Endothelial cell of umbilical vein (primary cell): ENCODE data around the gene TRAF7. TPM values are rescaled to one million over a fixed set of nuclear protein-coding genes. Genes with fewer than 3 reads are reported as not detected.

Experiments used
- BruUV-seq: library from RNA; stranded (reverse); fragments of 400-500 nt; replicated peaks from 2 replicates; lab custom pipeline; 2021; lab: Mats Ljungman, UMichigan
- CTCF ChIA-PET: fragments of 300-600, 350-600 bp; sonication (Branson Sonifier 250); formaldehyde crosslinking; loops from one replicate; lab custom pipeline; 2021; ENCODE audit warnings: antibody characterized with exemption, inconsistent platforms; lab: Charles Lee
- POLR2A ChIA-PET: fragments of 300-600, 350-600 bp; sonication (Branson Sonifier 250); formaldehyde crosslinking; loops from one replicate; lab custom pipeline; 2021; ENCODE audit warnings: antibody characterized with exemption, inconsistent platforms; lab: Charles Lee
- DNase-seq: peaks from one replicate; pipeline ENCODE4 v3.0.0-alpha.2; 2011; ENCODE audit warnings: low read depth, low spot score
- FAIRE-seq: peaks from 2 replicates; lab custom pipeline; 2011; peaks lifted over from hg19 to GRCh38; lab: Jason Lieb, UNC
- H2AFZ ChIP-seq: 2 replicates; pipeline ENCODE4 v1.6.0; 2012; ENCODE audit warnings: low read depth, low read length, control low read depth, inconsistent platforms
- H3K27ac ChIP-seq: 2 replicates; pipeline ENCODE4 v1.5.1; 2011; ENCODE audit warnings: low read depth, mild to moderate bottlenecking, control low read depth, low read length, moderate library complexity; ENCODE audit not compliant: insufficient read depth
- H3K27me3 ChIP-seq, 2 experiments: 2 replicates each; pipeline versions ENCODE4 v1.6.0 to v1.6.1; 2011; ENCODE audit warnings: low read length in 2 of 2, mixed read lengths in 1 of 2; ENCODE audit not compliant: control insufficient read depth in 2 of 2, insufficient read depth in 2 of 2
- H3K36me3 ChIP-seq, 2 experiments: 2 replicates in 1 of 2; 3 replicates in 1 of 2; pipeline ENCODE4 v1.5.1; 2011; ENCODE audit warnings: low read length in 2 of 2, mild to moderate bottlenecking in 1 of 2, moderate library complexity in 1 of 2; ENCODE audit not compliant: control insufficient read depth in 2 of 2, insufficient read depth in 2 of 2; ENCODE audit errors: extremely low read depth in 1 of 2
- H3K4me1 ChIP-seq: 3 replicates; pipeline ENCODE4 v1.5.1; 2011; ENCODE audit warnings: mild to moderate bottlenecking, low read length; ENCODE audit not compliant: control insufficient read depth, insufficient read depth; ENCODE audit errors: extremely low read depth
- H3K4me2 ChIP-seq: 2 replicates; pipeline ENCODE4 v1.6.1; 2011; ENCODE audit warnings: low read length, control low read depth, mixed read lengths; ENCODE audit not compliant: insufficient read depth
- H3K4me3 ChIP-seq, 3 experiments: fragments of 200-600 bp in 1 of 3; sonication (generic), shearing (Covaris generic) in 1 of 3; replicated peaks in 1 of 3; 2 replicates each; pipeline ENCODE4 v1.5.1; 2011 to 2016; ENCODE audit warnings: control low read depth in 3 of 3, low read length in 3 of 3, mild to moderate bottlenecking in 2 of 3, inconsistent platforms in 1 of 3, low read depth in 1 of 3, moderate library complexity in 1 of 3; ENCODE audit not compliant: insufficient read depth in 1 of 3
- H3K79me2 ChIP-seq: 2 replicates; pipeline ENCODE4 v1.6.0; 2012; ENCODE audit warnings: low read length, inconsistent platforms; ENCODE audit not compliant: control insufficient read depth, insufficient read depth
- H3K9ac ChIP-seq: replicated peaks from 2 replicates; pipeline ENCODE3; 2011; ENCODE audit warnings: low read length, control low read depth; ENCODE audit not compliant: insufficient read depth; ENCODE audit errors: extremely low read depth
- H3K9me1 ChIP-seq: replicated peaks from 3 replicates; pipeline ENCODE4 v1.6.0; 2011; ENCODE audit warnings: mild to moderate bottlenecking, low read length; ENCODE audit not compliant: control insufficient read depth, insufficient read depth; ENCODE audit errors: extremely low read depth
- H3K9me3 ChIP-seq: replicated peaks from 2 replicates; pipeline ENCODE4 v1.5.1; 2012; ENCODE audit warnings: low read length, inconsistent platforms; ENCODE audit not compliant: control insufficient read depth, insufficient read depth
- H4K20me1 ChIP-seq: replicated peaks from 2 replicates; pipeline ENCODE3; 2011; ENCODE audit warnings: mild to moderate bottlenecking, low read length; ENCODE audit not compliant: control insufficient read depth, insufficient read depth; ENCODE audit errors: extremely low read depth
- CTCF ChIP-seq, 2 donors: IDR thresholded peaks; 1 replicate in 1 of 2; 2 replicates in 1 of 2; pipeline ENCODE4 v1.5.1; 2011; ENCODE audit warnings: low read length in 2 of 2, mild to moderate bottlenecking in 2 of 2, moderate library complexity in 2 of 2, control low read depth in 1 of 2, inconsistent platforms in 1 of 2, low read depth in 1 of 2; ENCODE audit not compliant: insufficient read depth in 1 of 2; ENCODE audit errors: extremely low read depth in 1 of 2
- EZH2 ChIP-seq: IDR thresholded peaks from 2 replicates; pipeline ENCODE4 v1.6.1; 2012; ENCODE audit warnings: borderline replicate concordance, low read depth, mild to moderate bottlenecking, moderate library complexity, low read length, inconsistent platforms; ENCODE audit not compliant: severe bottlenecking
- FOS ChIP-seq: IDR thresholded peaks from 2 replicates; pipeline ENCODE4 v1.6.1; 2011; ENCODE audit warnings: mild to moderate bottlenecking, low read length, moderate library complexity, borderline replicate concordance; ENCODE audit not compliant: insufficient read depth
- GATA2 ChIP-seq: IDR thresholded peaks from 2 replicates; pipeline ENCODE4 v1.7.0; 2011; ENCODE audit warnings: low read depth, mild to moderate bottlenecking, moderate library complexity, mixed read lengths, low read length; ENCODE audit not compliant: insufficient read length, insufficient read depth
- JUN ChIP-seq: IDR thresholded peaks from 2 replicates; pipeline ENCODE4 v1.6.1; 2011; ENCODE audit warnings: borderline replicate concordance, low read depth; ENCODE audit not compliant: insufficient read length, insufficient read depth
- MAX ChIP-seq: IDR thresholded peaks from 2 replicates; pipeline ENCODE4 v1.6.1; 2011; ENCODE audit not compliant: insufficient read depth, insufficient read length
- MYC ChIP-seq: IDR thresholded peaks from one replicate; pipeline ENCODE4 v1.6.1; 2011; ENCODE audit warnings: mild to moderate bottlenecking, low read depth, low read length
- POLR2A ChIP-seq: IDR thresholded peaks from 2 replicates; pipeline ENCODE4 v1.6.1; 2012; ENCODE audit warnings: low read depth, mild to moderate bottlenecking, control low read depth, low read length
- POLR2AphosphoS5 ChIP-seq: IDR thresholded peaks from 2 replicates; pipeline ENCODE4 v1.6.1; 2012; ENCODE audit warnings: low read depth, mild to moderate bottlenecking, control low read depth, low read length, moderate library complexity; ENCODE audit not compliant: insufficient read depth
- dilution Hi-C: fragments of 300-500 bp; cut with MboI; formaldehyde crosslinking; loops from one replicate; pipeline ENCODE4 v1.15.0; 2019; ENCODE audit warnings: low sequenced_read_pairs; ENCODE audit not compliant: extremely low pct_ligation_motif_present
- intact Hi-C: fragments of 100-400 bp; cut with micrococcal nuclease; formaldehyde crosslinking; loops from one replicate; pipeline ENCODE4 v1.10.0; 2022
- polyA plus RNA-seq, 4 experiments: library from polyadenylated mRNA; depleted of rRNA in 3 of 4; stranded (reverse) in 3 of 4; unstranded in 1 of 4; fragments of >200 nt; gene quantifications; 2 replicates each; pipeline versions ENCODE4 v1.2.1 to v1.2.3, GENCODE V29; 2011 to 2012; ENCODE audit warnings: missing spikeins in 1 of 4
- total RNA-seq: library from RNA; stranded (reverse); gene quantifications from 2 replicates; pipeline ENCODE4 v1.2.3, GENCODE V29; 2021

TRAF7 gene
- total and polyA plus RNA-seq, 2 donors (not counting 3 experiments of a cell fraction or from before 2014, with no cell fraction given): 141 to 175 TPM

- intact Hi-C loops: loop anchor here (1.0 to 5.0 kb wide), 8 partner anchors 16 to 292 kb away; partner anchors contain the start of genes E4F1, ECI1, MLST8 and NTHL1
- dilution Hi-C loops: loop anchor here (25.0 kb wide), 1 partner anchor 117 kb away; the partner anchor contains the start of genes NHERF2, NTHL1 and TSC2
- CTCF ChIA-PET: interaction anchor here (0.8 to 2.5 kb wide), 9 partner anchors 9 to 151 kb away, joined by 3 to 14 read pairs (median 9); partner anchors contain the start of gene ECI1
- Histone ChIP-seq H3K4me2 (peak overlapping the region; percentile 75), H3K4me3 (peak overlapping the region; percentile 65 to 96 (median 84)), H3K27me3 (no peaks in the 10 kb centered on the region), H3K9me1 (no peaks in the 10 kb centered on the region), H4K20me1 (no peaks in the 10 kb centered on the region), H3K9me3 (no peaks in the 10 kb centered on the region), H3K79me2 (peaks cover 77% of the 10 kb centered on the region), H3K9ac (peak overlapping the region; percentile 83), H3K4me1 (peaks cover 38% of the 10 kb centered on the region), H3K27ac (peak overlapping the region; percentile 44), H2AFZ (no peak overlapping the region), H3K36me3 (peaks cover 2 to 7% of the 10 kb centered on the region in 2 experiments)
- no peak for TF ChIP-seq JUN
- TF ChIP-seq POLR2AphosphoS5: no peak
- TF ChIP-seq MAX: no peak
- no peak for TF ChIP-seq MYC
- no peak for TF ChIP-seq FOS
- TF ChIP-seq GATA2: no peak
- no peak for TF ChIP-seq POLR2A
- no peak for TF ChIP-seq CTCF (IDR thresholded peaks at IDR 0.05; ENCODE audit: extremely low read depth in 1 of 2, insufficient read depth in 1 of 2, low read depth in 1 of 2, low read length in 2 of 2)
- TF ChIP-seq EZH2: no peak
- BruUV-seq: TSS peak; percentile 84
- POLR2A ChIA-PET: interaction anchor here (0.6 to 2.4 kb wide), 21 partner anchors 9 to 366 kb away, joined by 3 to 32 read pairs (median 7); partner anchors contain the start of genes AMDHD2, ECI1, MLST8 and NTHL1
- DNase-seq: peak; percentile 20
- FAIRE-seq: peak; percentile 78
These were observed 970 bp upstream of the TRAF7 start for GRCh38 chr16:2154533-2155090.
